NT2/D1 (cell line): ENCODE measurements around the gene IL3.

ENCODE experiments used
- SUZ12 ChIP-seq: IDR thresholded peaks from 2 replicates; pipeline ENCODE4 v1.6.1; 2011; ENCODE audit not compliant: insufficient read length, insufficient read depth; ENCODE audit errors: extremely low read depth
- YY1 ChIP-seq: IDR thresholded peaks from 2 replicates; pipeline ENCODE4 v1.6.1; 2011; ENCODE audit not compliant: insufficient read length, insufficient read depth
- ZNF274 ChIP-seq: IDR thresholded peaks from 2 replicates; pipeline ENCODE4 v1.6.1; 2011; ENCODE audit warnings: mild to moderate bottlenecking, low read depth, low read length

DNA sequence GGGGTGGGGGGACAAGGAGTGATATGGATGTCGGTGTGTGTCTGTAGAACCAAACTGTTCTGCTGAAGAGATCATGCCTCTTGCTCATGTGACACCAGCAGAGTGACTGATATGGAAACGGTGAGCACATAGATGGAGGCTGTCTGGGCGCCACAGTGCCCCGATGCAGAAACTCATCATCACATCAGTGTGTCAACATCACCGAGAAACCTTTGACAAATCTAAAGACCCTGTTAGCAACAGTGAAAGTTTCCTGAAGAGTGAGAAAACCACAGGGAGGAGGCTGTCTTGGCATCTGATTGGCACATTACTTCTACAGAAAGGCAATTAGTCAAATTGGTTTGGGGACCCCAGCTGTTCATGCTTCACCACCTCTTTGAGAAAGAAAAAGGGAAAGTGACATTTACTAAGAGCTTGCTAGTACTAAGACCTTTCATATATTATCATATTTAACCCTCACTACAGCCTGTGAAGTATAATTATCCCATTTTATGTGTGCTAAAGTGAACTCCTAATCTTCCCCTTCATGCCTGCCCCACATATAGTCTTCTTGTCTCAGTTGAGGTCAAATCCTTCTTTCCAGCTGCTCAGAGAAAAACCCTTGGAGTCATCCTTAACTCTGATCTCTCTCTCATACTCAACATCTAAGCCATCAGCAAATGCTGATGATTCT lies 38.8 kb downstream of the IL3 start:
- TF ChIP-seq YY1 (no peak), ZNF274 (no peak), SUZ12 (no peak)
